T-helper 17 cell (primary cell): ENCODE results near the gene TICAM2. TPM values are rescaled to one million over a fixed set of nuclear protein-coding genes. Genes with fewer than 3 reads are reported as not detected.
"Not testable (repeated sequence)": the region's sequence is repeated elsewhere in the genome, so short reads cannot be mapped to it uniquely, and the experiment has no call there.

Experiments
- ATAC-seq: fragments of 150-1000 bp; cut with Tn5 transposase; 2 replicates; pipeline ENCODE4 v1.10.0; 2021; ENCODE audit warnings: mild to moderate bottlenecking, moderate library complexity
- DNase-seq, 3 donors: peaks; one replicate each; pipeline versions ENCODE4 v3.0.0 to v3.0.0-alpha.2; 2020 to 2021
- H3K9me3 ChIP-seq: one replicate; pipeline ENCODE4 v1.7.0; 2013; ENCODE audit warnings: low read length, mild to moderate bottlenecking; ENCODE audit not compliant: control insufficient read depth, poor library complexity, severe bottlenecking
- H3K27ac Mint-ChIP-seq: one replicate; pipeline ENCODE4 v1.8.0; 2022; ENCODE audit warnings: mild to moderate bottlenecking, moderate library complexity, mixed read lengths
- H3K27me3 Mint-ChIP-seq: one replicate; pipeline ENCODE4 v1.8.0; 2022; ENCODE audit warnings: mixed read lengths
- H3K36me3 Mint-ChIP-seq: one replicate; pipeline ENCODE4 v1.8.0; 2022; ENCODE audit warnings: low read depth, mixed read lengths
- H3K4me1 Mint-ChIP-seq: one replicate; pipeline ENCODE4 v1.8.0; 2022; ENCODE audit warnings: mild to moderate bottlenecking, mixed read lengths
- H3K4me3 Mint-ChIP-seq: one replicate; pipeline ENCODE4 v1.8.0; 2022; ENCODE audit warnings: mild to moderate bottlenecking, moderate library complexity, mixed read lengths
- total RNA-seq, 4 donors: library from RNA in 2 of 4; stranded (reverse) in 2 of 4; gene quantifications; one replicate each; pipeline ENCODE4 v1.2.3 and lab custom pipeline; 2022 to 2026

TICAM2 gene
- total RNA-seq = under 1 TPM; 0.52 to 0.90 TPM
- 0 reads per million in 2 donors for total RNA-seq (lab: John Stamatoyannopoulos, UW)

- Mint-ChIP-seq H3K27me3 (no peaks in the 10 kb centered on the region), H3K27ac (peak within 1 kb of the TSS; percentile 77), H3K36me3 (peaks cover 4% of the 10 kb centered on the region), H3K4me3 (peak within 1 kb of the TSS; percentile 86), H3K4me1 (peaks cover 28% of the 10 kb centered on the region)
- peak; percentile 38 to 47 (median 42) for DNase-seq
- peak; percentile 85 for ATAC-seq
- no peaks in the 10 kb centered on the region for H3K9me3 ChIP-seq
Measured at GRCh38 chr5:115601701-115602590, at the start of gene TICAM2. Gene TICAM2, minus strand, starts transcription at chr5:115602479. Its CDS starts 21,223 bp downstream, at chr5:115581256.

GRCh38 chr5:115649541-115649940, 47.3 kb upstream of the TICAM2 start:
- H3K4me1 Mint-ChIP-seq = no peaks in the 10 kb centered on the region
- no peaks in the 10 kb centered on the region for H3K9me3 ChIP-seq
- no peak for ATAC-seq
- H3K27me3 Mint-ChIP-seq = peaks cover 25% of the 10 kb centered on the region
- H3K36me3 Mint-ChIP-seq = no peaks in the 10 kb centered on the region
- no peak overlapping the region for H3K4me3 Mint-ChIP-seq
- no peak for DNase-seq
- H3K27ac Mint-ChIP-seq = no peak overlapping the region

- no peaks in the 10 kb centered on the region for H3K9me3 ChIP-seq
- Mint-ChIP-seq H3K36me3 (no peaks in the 10 kb centered on the region), H3K4me3 (no peak overlapping the region), H3K27ac (no peak overlapping the region), H3K4me1 (no peaks in the 10 kb centered on the region), H3K27me3 (peaks cover 39% of the 10 kb centered on the region)
- DNase-seq = no peak
- ATAC-seq = no peak
Measured at GRCh38 chr5:115648056-115648455, 45.8 kb upstream of the TICAM2 start.

- not testable (repeated sequence) for H3K27ac Mint-ChIP-seq, H3K4me1 Mint-ChIP-seq, H3K36me3 Mint-ChIP-seq, H3K9me3 ChIP-seq, H3K4me3 Mint-ChIP-seq, DNase-seq, ATAC-seq
- peaks cover 48% of the 10 kb centered on the region for H3K27me3 Mint-ChIP-seq
Measured at GRCh38 chr5:115645386-115645785, 43.1 kb upstream of the TICAM2 start.

GRCh38 chr5:115644046-115644445, 41.8 kb upstream of the TICAM2 start:
- no peak overlapping the region for H3K27ac Mint-ChIP-seq
- H3K4me1 Mint-ChIP-seq = no peaks in the 10 kb centered on the region
- DNase-seq = no peak
- no peaks in the 10 kb centered on the region for H3K9me3 ChIP-seq
- no peaks in the 10 kb centered on the region for H3K36me3 Mint-ChIP-seq
- no peak for ATAC-seq
- H3K27me3 Mint-ChIP-seq = peaks cover 48% of the 10 kb centered on the region
- no peak overlapping the region for H3K4me3 Mint-ChIP-seq

- H3K36me3 Mint-ChIP-seq = no peaks in the 10 kb centered on the region
- DNase-seq (no peak), ATAC-seq (no peak)
- no peaks in the 10 kb centered on the region for H3K4me1 Mint-ChIP-seq
- H3K27me3 Mint-ChIP-seq = peaks cover 52% of the 10 kb centered on the region
- H3K9me3 ChIP-seq = no peaks in the 10 kb centered on the region
- no peak overlapping the region for H3K27ac Mint-ChIP-seq
- H3K4me3 Mint-ChIP-seq = no peak overlapping the region
Measured at GRCh38 chr5:115641948-115642347, 39.7 kb upstream of the TICAM2 start.

GRCh38 chr5:115640274-115640673, 38.0 kb upstream of the TICAM2 start:
- ATAC-seq = no peak
- Mint-ChIP-seq H3K27me3 (peaks cover 39% of the 10 kb centered on the region), H3K4me3 (no peak overlapping the region), H3K27ac (no peak overlapping the region), H3K36me3 (no peaks in the 10 kb centered on the region), H3K4me1 (no peaks in the 10 kb centered on the region)
- H3K9me3 ChIP-seq = no peaks in the 10 kb centered on the region
- DNase-seq = no peak

GRCh38 chr5:115639377-115639776, 37.1 kb upstream of the TICAM2 start:
- ATAC-seq = no peak

GRCh38 chr5:115637507-115637906, 35.2 kb upstream of the TICAM2 start:
- peaks cover 3% of the 10 kb centered on the region for H3K4me1 Mint-ChIP-seq
- H3K36me3 Mint-ChIP-seq = no peaks in the 10 kb centered on the region
- DNase-seq = no peak
- H3K9me3 ChIP-seq = no peaks in the 10 kb centered on the region
- no peak for ATAC-seq
- no peak overlapping the region for H3K27ac Mint-ChIP-seq
- no peak overlapping the region for H3K4me3 Mint-ChIP-seq
- H3K27me3 Mint-ChIP-seq = peaks cover 16% of the 10 kb centered on the region

More at GRCh38 chr5:115639377-115639776, 37.1 kb upstream of the TICAM2 start:
- no peak overlapping the region for H3K4me3 Mint-ChIP-seq
- DNase-seq = no peak
- no peak overlapping the region for H3K27ac Mint-ChIP-seq
- H3K36me3 Mint-ChIP-seq = no peaks in the 10 kb centered on the region
- H3K27me3 Mint-ChIP-seq = peaks cover 30% of the 10 kb centered on the region
- peaks cover 3% of the 10 kb centered on the region for H3K4me1 Mint-ChIP-seq
- no peaks in the 10 kb centered on the region for H3K9me3 ChIP-seq

- peaks cover 3% of the 10 kb centered on the region for H3K4me1 Mint-ChIP-seq
- ATAC-seq = no peak
- peaks cover 15% of the 10 kb centered on the region for H3K27me3 Mint-ChIP-seq
- H3K4me3 Mint-ChIP-seq = no peak overlapping the region
- no peak overlapping the region for H3K27ac Mint-ChIP-seq
- no peaks in the 10 kb centered on the region for H3K9me3 ChIP-seq
- H3K36me3 Mint-ChIP-seq = no peaks in the 10 kb centered on the region
- no peak for DNase-seq
Measured at GRCh38 chr5:115636008-115636407, 33.7 kb upstream of the TICAM2 start.

- DNase-seq = peak; percentile 56 to 77 (median 61)
- H3K36me3 Mint-ChIP-seq = no peaks in the 10 kb centered on the region
- peak; percentile 98 for ATAC-seq
- peaks cover 7% of the 10 kb centered on the region for H3K27me3 Mint-ChIP-seq
- H3K4me3 Mint-ChIP-seq = peak overlapping the region; percentile 50
- no peaks in the 10 kb centered on the region for H3K9me3 ChIP-seq
- peaks cover 3% of the 10 kb centered on the region for H3K4me1 Mint-ChIP-seq
- peak overlapping the region; percentile 3 for H3K27ac Mint-ChIP-seq
Measured at GRCh38 chr5:115634343-115635132, 32.3 kb upstream of the TICAM2 start.

- no peak for DNase-seq
- Mint-ChIP-seq H3K36me3 (no peaks in the 10 kb centered on the region), H3K27me3 (no peaks in the 10 kb centered on the region), H3K4me3 (no peak overlapping the region), H3K4me1 (peaks cover 9% of the 10 kb centered on the region), H3K27ac (no peak overlapping the region)
- no peak for ATAC-seq
- no peaks in the 10 kb centered on the region for H3K9me3 ChIP-seq
Measured at GRCh38 chr5:115629903-115630302, 27.6 kb upstream of the TICAM2 start.

- DNase-seq (no peak), ATAC-seq (no peak)
- Mint-ChIP-seq H3K36me3 (peaks cover 3% of the 10 kb centered on the region), H3K4me1 (peaks cover 13% of the 10 kb centered on the region), H3K27ac (no peak overlapping the region), H3K27me3 (no peaks in the 10 kb centered on the region), H3K4me3 (no peak overlapping the region)
- no peaks in the 10 kb centered on the region for H3K9me3 ChIP-seq
Measured at GRCh38 chr5:115627295-115627865, 25.1 kb upstream of the TICAM2 start.
